A673 (cell line): ENCODE data around the gene NAA40. TPM values are rescaled to one million over a fixed set of nuclear protein-coding genes. Genes with fewer than 3 reads are reported as not detected.

Source experiments
- BruUV-seq: library from RNA; stranded (reverse); fragments of 400-500 nt; replicated peaks from 2 replicates; lab custom pipeline; 2021; lab: Mats Ljungman, UMichigan
- CTCF ChIA-PET: fragments of 300-600 bp; sonication (Branson Sonifier 250); formaldehyde crosslinking; loops from one replicate; lab custom pipeline; 2022; ENCODE audit warnings: antibody characterized with exemption; lab: Charles Lee
- POLR2A ChIA-PET: fragments of 300-600 bp; sonication (Branson Sonifier 250); formaldehyde crosslinking; loops from one replicate; lab custom pipeline; 2022; ENCODE audit warnings: antibody characterized with exemption; ENCODE audit not compliant: low non-redundant PET; lab: Charles Lee
- DNase-seq: peaks from one replicate; pipeline ENCODE4 v3.0.0-alpha.2; 2015; ENCODE audit warnings: low spot score
- H3K27ac ChIP-seq: fragments of 200-600 bp; sonication (generic); 2 replicates; pipeline ENCODE4 v1.5.1; 2016; ENCODE audit warnings: mixed run types, low read depth, mild to moderate bottlenecking, mixed read lengths, antibody characterized with exemption, low read length; ENCODE audit not compliant: poor library complexity, severe bottlenecking
- H3K27me3 ChIP-seq: fragments of 200-600 bp; sonication (generic); replicated peaks from 2 replicates; pipeline ENCODE4 v1.6.1; 2017; ENCODE audit warnings: mixed run types, low read depth, mild to moderate bottlenecking, mixed read lengths, antibody characterized with exemption, low read length; ENCODE audit not compliant: insufficient read depth, poor library complexity
- H3K36me3 ChIP-seq: fragments of 200-600 bp; sonication (generic); 2 replicates; pipeline ENCODE4 v1.6.1; 2016; ENCODE audit warnings: mixed run types, mild to moderate bottlenecking, mixed read lengths, antibody characterized with exemption, low read length; ENCODE audit not compliant: insufficient read depth, poor library complexity, severe bottlenecking
- H3K4me1 ChIP-seq: fragments of 200-600 bp; sonication (generic); 2 replicates; pipeline ENCODE4 v1.6.1; 2017; ENCODE audit warnings: mixed run types, mild to moderate bottlenecking, mixed read lengths, antibody characterized with exemption, low read length; ENCODE audit not compliant: insufficient read depth, poor library complexity, severe bottlenecking
- H3K4me3 ChIP-seq: fragments of 200-600 bp; sonication (generic); 2 replicates; pipeline ENCODE4 v1.5.1; 2016; ENCODE audit warnings: low read depth, mixed run types, mild to moderate bottlenecking, mixed read lengths, low read length; ENCODE audit not compliant: poor library complexity, severe bottlenecking
- H3K9me3 ChIP-seq: fragments of 200-600 bp; sonication (generic); 2 replicates; pipeline ENCODE4 v1.6.1; 2016; ENCODE audit warnings: mixed run types, low read depth, mild to moderate bottlenecking, mixed read lengths, antibody characterized with exemption, low read length; ENCODE audit not compliant: poor library complexity, severe bottlenecking
- CTCF ChIP-seq: fragments of 300-800, 200-600 bp; sonication (generic); conservative IDR thresholded peaks from 2 replicates; pipeline ENCODE4 v1.5.1; 2017; ENCODE audit warnings: low read depth, mild to moderate bottlenecking, antibody characterized with exemption, low read length, moderate library complexity, mixed read lengths
- EZH2 ChIP-seq: fragments of 200-600 bp; sonication (generic); IDR thresholded peaks from 2 replicates; pipeline ENCODE4 v1.6.1; 2017; ENCODE audit warnings: borderline replicate concordance, low read depth, mild to moderate bottlenecking, mixed read lengths, antibody characterized with exemption, low read length; ENCODE audit not compliant: poor library complexity, severe bottlenecking
- intact Hi-C: fragments of 100-400 bp; cut with micrococcal nuclease; formaldehyde crosslinking; loops from one replicate; pipeline ENCODE4 v1.10.0; 2022; ENCODE audit not compliant: unreplicated experiment
- total RNA-seq: library from RNA; stranded (reverse); gene quantifications from 2 replicates; pipeline ENCODE4 v1.2.3, GENCODE V29; 2021

NAA40 gene
- total RNA-seq, 1 experiment from 2014 or later, result 44.8 TPM

GRCh38 chr11:63923319-63923718 is 15.5 kb upstream of the NAA40 start:
- Histone ChIP-seq H3K27me3 (no peaks in the 10 kb centered on the region), H3K36me3 (no peaks in the 10 kb centered on the region), H3K4me3 (no peak overlapping the region), H3K9me3 (no peaks in the 10 kb centered on the region), H3K4me1 (peaks cover 11% of the 10 kb centered on the region), H3K27ac (no peak overlapping the region)
- TF ChIP-seq EZH2, result no peak
- no peak for TF ChIP-seq CTCF
- no peak for DNase-seq
- ChIA-PET CTCF (interaction anchor here (0.5 kb wide), 1 partner anchor 113 kb away, joined by 15 read pairs; no protein-coding TSS in a partner anchor), POLR2A (no interaction called here)
- intact Hi-C loops, result no loop called here
- BruUV-seq, result no TSS peak

GRCh38 chr11:63929616-63930015 is 9.2 kb upstream of the NAA40 start:
- CTCF ChIA-PET, result no interaction called here
- no TSS peak for BruUV-seq
- no peaks in the 10 kb centered on the region for H3K27me3 ChIP-seq
- H3K36me3 ChIP-seq, result no peaks in the 10 kb centered on the region
- no peak overlapping the region for H3K27ac ChIP-seq
- POLR2A ChIA-PET, result no interaction called here
- H3K4me1 ChIP-seq, result no peaks in the 10 kb centered on the region
- intact Hi-C loops, result no loop called here
- H3K9me3 ChIP-seq, result no peaks in the 10 kb centered on the region
- no peak for TF ChIP-seq CTCF
- TF ChIP-seq EZH2, result no peak
- H3K4me3 ChIP-seq, result no peak overlapping the region
- no peak for DNase-seq

GRCh38 chr11:63931045-63931444 is 7.8 kb upstream of the NAA40 start:
- no peak overlapping the region for H3K4me3 ChIP-seq
- ChIA-PET CTCF (no interaction called here), POLR2A (no interaction called here)
- no peaks in the 10 kb centered on the region for H3K4me1 ChIP-seq
- TF ChIP-seq CTCF (no peak), EZH2 (no peak)
- H3K27me3 ChIP-seq, result no peaks in the 10 kb centered on the region
- intact Hi-C loops, result no loop called here
- BruUV-seq, result no TSS peak
- no peak for DNase-seq
- H3K27ac ChIP-seq, result no peak overlapping the region
- no peaks in the 10 kb centered on the region for H3K9me3 ChIP-seq
- H3K36me3 ChIP-seq, result no peaks in the 10 kb centered on the region
